ENCODE results near the gene ATP4B.

Gene ATP4B

GRCh38 chr13:113620036-113620796, 37.8 kb downstream of the ATP4B start:
- TF ChIP-seq FOXP2 (optimal IDR thresholded peaks at IDR 0.05; ENCODE audit: borderline replicate concordance, extremely low read depth, extremely low read length, insufficient read depth) = no peak
- TF ChIP-seq TAF1 (IDR thresholded peaks at IDR 0.05; ENCODE audit: borderline replicate concordance, insufficient read depth, low read length) = no peak
- no peak for TF ChIP-seq POLR2AphosphoS5 (IDR thresholded peaks at IDR 0.05; ENCODE audit: low read depth, low read length)
- TF ChIP-seq, protein P1, sequence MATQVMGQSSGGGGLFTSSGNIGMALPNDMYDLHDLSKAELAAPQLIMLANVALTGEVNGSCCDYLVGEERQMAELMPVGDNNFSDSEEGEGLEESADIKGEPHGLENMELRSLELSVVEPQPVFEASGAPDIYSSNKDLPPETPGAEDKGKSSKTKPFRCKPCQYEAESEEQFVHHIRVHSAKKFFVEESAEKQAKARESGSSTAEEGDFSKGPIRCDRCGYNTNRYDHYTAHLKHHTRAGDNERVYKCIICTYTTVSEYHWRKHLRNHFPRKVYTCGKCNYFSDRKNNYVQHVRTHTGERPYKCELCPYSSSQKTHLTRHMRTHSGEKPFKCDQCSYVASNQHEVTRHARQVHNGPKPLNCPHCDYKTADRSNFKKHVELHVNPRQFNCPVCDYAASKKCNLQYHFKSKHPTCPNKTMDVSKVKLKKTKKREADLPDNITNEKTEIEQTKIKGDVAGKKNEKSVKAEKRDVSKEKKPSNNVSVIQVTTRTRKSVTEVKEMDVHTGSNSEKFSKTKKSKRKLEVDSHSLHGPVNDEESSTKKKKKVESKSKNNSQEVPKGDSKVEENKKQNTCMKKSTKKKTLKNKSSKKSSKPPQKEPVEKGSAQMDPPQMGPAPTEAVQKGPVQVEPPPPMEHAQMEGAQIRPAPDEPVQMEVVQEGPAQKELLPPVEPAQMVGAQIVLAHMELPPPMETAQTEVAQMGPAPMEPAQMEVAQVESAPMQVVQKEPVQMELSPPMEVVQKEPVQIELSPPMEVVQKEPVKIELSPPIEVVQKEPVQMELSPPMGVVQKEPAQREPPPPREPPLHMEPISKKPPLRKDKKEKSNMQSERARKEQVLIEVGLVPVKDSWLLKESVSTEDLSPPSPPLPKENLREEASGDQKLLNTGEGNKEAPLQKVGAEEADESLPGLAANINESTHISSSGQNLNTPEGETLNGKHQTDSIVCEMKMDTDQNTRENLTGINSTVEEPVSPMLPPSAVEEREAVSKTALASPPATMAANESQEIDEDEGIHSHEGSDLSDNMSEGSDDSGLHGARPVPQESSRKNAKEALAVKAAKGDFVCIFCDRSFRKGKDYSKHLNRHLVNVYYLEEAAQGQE (IDR thresholded peaks at IDR 0.05; ENCODE audit: insufficient read depth in 1 of 2, low read depth in 2 of 2, low read length in 2 of 2) = no peak
- no peak for TF ChIP-seq SIN3A (IDR thresholded peaks at IDR 0.05; ENCODE audit: borderline replicate concordance, insufficient read depth, low read length)

DNA sequence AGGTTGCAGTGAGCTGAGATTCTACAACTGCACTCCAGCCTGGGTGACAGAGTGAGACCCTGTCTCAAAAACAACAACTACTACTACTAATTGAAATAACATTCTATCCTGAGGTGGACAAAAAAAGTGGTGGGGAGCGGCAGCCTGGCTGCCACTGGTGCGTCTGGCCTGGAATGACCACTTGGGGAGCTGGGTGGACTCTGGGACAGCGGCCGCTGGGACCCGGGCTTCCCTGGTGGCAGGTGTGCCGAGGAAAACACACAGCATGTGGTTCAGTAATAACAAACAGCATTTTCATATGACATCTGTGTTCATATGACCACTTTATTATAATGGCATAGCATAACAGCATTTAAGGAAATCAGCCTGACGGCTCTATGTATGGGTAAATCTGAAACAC, 39.5 kb downstream of the ATP4B start:
- no peak for TF ChIP-seq FOXP2 (optimal IDR thresholded peaks at IDR 0.05; ENCODE audit: borderline replicate concordance, extremely low read depth, extremely low read length, insufficient read depth)

DNA sequence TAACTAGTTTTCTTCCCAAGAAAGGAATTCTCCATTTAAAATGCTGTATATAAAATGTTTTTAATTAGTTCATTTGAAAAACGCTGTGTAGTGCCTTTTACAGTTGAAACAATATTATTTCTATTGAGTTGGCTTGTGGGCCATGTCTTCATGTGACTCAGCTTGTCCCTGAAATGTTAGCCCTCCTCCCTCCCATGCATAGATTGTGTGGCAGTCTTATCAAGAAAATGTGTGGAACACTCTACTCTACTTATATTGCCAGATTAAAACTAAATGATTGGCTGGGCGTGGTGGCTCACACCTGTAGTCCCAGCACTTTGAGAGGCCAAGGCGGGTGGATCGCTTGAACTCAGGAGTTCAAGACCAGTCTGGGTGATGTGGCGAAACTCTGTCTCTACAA, 40.0 kb downstream of the ATP4B start:
- TF ChIP-seq, protein P1 (IDR thresholded peaks at IDR 0.05; ENCODE audit: insufficient read depth in 1 of 2, low read depth in 2 of 2, low read length in 2 of 2) = no peak
- TF ChIP-seq POLR2AphosphoS5 (IDR thresholded peaks at IDR 0.05; ENCODE audit: low read depth, low read length) (no peak), SIN3A (IDR thresholded peaks at IDR 0.05; ENCODE audit: borderline replicate concordance, insufficient read depth, low read length) (no peak), TAF1 (IDR thresholded peaks at IDR 0.05; ENCODE audit: borderline replicate concordance, insufficient read depth, low read length) (no peak), FOXP2 (optimal IDR thresholded peaks at IDR 0.05; ENCODE audit: borderline replicate concordance, extremely low read depth, extremely low read length, insufficient read depth) (no peak)

GRCh38 chr13:113616991-113617749, 40.8 kb downstream of the ATP4B start:
- TF ChIP-seq FOXP2 (optimal IDR thresholded peaks at IDR 0.05; ENCODE audit: borderline replicate concordance, extremely low read depth, extremely low read length, insufficient read depth) = no peak
- TF ChIP-seq, protein P1 (IDR thresholded peaks at IDR 0.05; ENCODE audit: insufficient read depth in 1 of 2, low read depth in 2 of 2, low read length in 2 of 2) = no peak
- no peak for TF ChIP-seq SIN3A (IDR thresholded peaks at IDR 0.05; ENCODE audit: borderline replicate concordance, insufficient read depth, low read length)

GRCh38 chr13:113616281-113616906, 41.6 kb downstream of the ATP4B start:
- TF ChIP-seq TAF1 (IDR thresholded peaks at IDR 0.05; ENCODE audit: borderline replicate concordance, insufficient read depth, low read length) (no peak), POLR2AphosphoS5 (IDR thresholded peaks at IDR 0.05; ENCODE audit: low read depth, low read length) (no peak), SIN3A (IDR thresholded peaks at IDR 0.05; ENCODE audit: borderline replicate concordance, insufficient read depth, low read length) (no peak), FOXP2 (optimal IDR thresholded peaks at IDR 0.05; ENCODE audit: borderline replicate concordance, extremely low read depth, extremely low read length, insufficient read depth) (no peak)
- TF ChIP-seq, protein P1 (IDR thresholded peaks at IDR 0.05; ENCODE audit: insufficient read depth in 1 of 2, low read depth in 2 of 2, low read length in 2 of 2) = no peak
